ENCODE results near the gene PRSS2. TPM values are rescaled to one million over a fixed set of nuclear protein-coding genes. Genes with fewer than 3 reads are reported as not detected.
"Not testable (repeated sequence)": the region's sequence is repeated elsewhere in the genome, so short reads cannot be mapped to it uniquely, and the experiment has no call there.

Gene PRSS2
- total and polyA plus RNA-seq, 3 donors from 2014 or later = not detected

- 88 to 100% methylated on average over 1 of the region's 1 CpG for WGBS, 2 donors
- intact Hi-C loops (cut with DNase I; ENCODE audit: low total_unique reads) = no loop called here
- DNase-seq = no peak
- H3K9me3 ChIP-seq = no peaks in the 10 kb centered on the region
- no peaks in the 10 kb centered on the region for H3K36me3 ChIP-seq (ENCODE audit: low read depth, missing control alignments)
- H3K4me1 ChIP-seq = no peaks in the 10 kb centered on the region
- TF ChIP-seq CTCF (IDR thresholded peaks at IDR 0.05) (no peak), POLR2A (IDR thresholded peaks at IDR 0.05) (no peak)
- H3K27ac ChIP-seq = no peak overlapping the region
- no peaks in the 10 kb centered on the region for H3K27me3 ChIP-seq
- no peak overlapping the region for H3K4me3 ChIP-seq
These were observed 11.3 kb upstream of the PRSS2 start for GRCh38 chr7:142759433-142759832.

- no peak overlapping the region for H3K4me3 ChIP-seq
- no peaks in the 10 kb centered on the region for H3K4me1 ChIP-seq
- no peaks in the 10 kb centered on the region for H3K9me3 ChIP-seq
- H3K36me3 ChIP-seq (ENCODE audit: low read depth, missing control alignments) = no peaks in the 10 kb centered on the region
- 79 to 85% methylated on average over 5 of the region's 5 CpGs for WGBS, 2 donors
- no peak overlapping the region for H3K27ac ChIP-seq
- TF ChIP-seq POLR2A (IDR thresholded peaks at IDR 0.05) (no peak), CTCF (IDR thresholded peaks at IDR 0.05) (no peak)
- no peaks in the 10 kb centered on the region for H3K27me3 ChIP-seq
- DNase-seq = no peak
- intact Hi-C loops (cut with DNase I; ENCODE audit: low total_unique reads) = no loop called here
These were observed 10.6 kb upstream of the PRSS2 start for GRCh38 chr7:142760071-142760642.

GRCh38 chr7:142761606-142762005 lies 9.2 kb upstream of the PRSS2 start:
- H3K9me3 ChIP-seq; intact Hi-C loops (cut with DNase I; ENCODE audit: low total_unique reads); H3K4me1 ChIP-seq; DNase-seq; H3K27me3 ChIP-seq; H3K36me3 ChIP-seq (ENCODE audit: low read depth, missing control alignments); H3K27ac ChIP-seq; H3K4me3 ChIP-seq: not testable (repeated sequence)
- 68 to 80% methylated on average over 2 of the region's 2 CpGs for WGBS, 2 donors

- 100% methylated on average over 1 of the region's 1 CpG for WGBS, 2 donors
- H3K4me3 ChIP-seq = no peak overlapping the region
- intact Hi-C loops (cut with DNase I; ENCODE audit: low total_unique reads) = no loop called here
- no peaks in the 10 kb centered on the region for H3K27me3 ChIP-seq
- no peak overlapping the region for H3K27ac ChIP-seq
- TF ChIP-seq POLR2A (IDR thresholded peaks at IDR 0.05) (no peak), CTCF (IDR thresholded peaks at IDR 0.05) (no peak)
- H3K4me1 ChIP-seq = no peaks in the 10 kb centered on the region
- no peaks in the 10 kb centered on the region for H3K36me3 ChIP-seq (ENCODE audit: low read depth, missing control alignments)
- no peak for DNase-seq
- H3K9me3 ChIP-seq = no peaks in the 10 kb centered on the region
These were observed 8.7 kb upstream of the PRSS2 start for GRCh38 chr7:142762104-142762503.

GRCh38 chr7:142767451-142767850 lies 3.3 kb upstream of the PRSS2 start:
- Histone ChIP-seq H3K9me3 (no peaks in the 10 kb centered on the region), H3K4me1 (no peaks in the 10 kb centered on the region), H3K4me3 (no peak overlapping the region), H3K27ac (no peak overlapping the region), H3K36me3 (ENCODE audit: low read depth, missing control alignments) (no peaks in the 10 kb centered on the region), H3K27me3 (no peaks in the 10 kb centered on the region)
- DNase-seq = no peak
- TF ChIP-seq CTCF (IDR thresholded peaks at IDR 0.05) = no peak
- no peak for TF ChIP-seq POLR2A (IDR thresholded peaks at IDR 0.05)
- WGBS, 2 donors = 76 to 81% methylated on average over 2 to 3 of the region's 3 CpGs
- intact Hi-C loops (cut with DNase I; ENCODE audit: low total_unique reads) = no loop called here

All from testis (tissue), 3 donors.